A673 (cell line): Measurements from ENCODE around the gene CNPY1. TPM values are rescaled to one million over a fixed set of nuclear protein-coding genes. Genes with fewer than 3 reads are reported as not detected.

ENCODE experiments used
- BruUV-seq: library from RNA; stranded (reverse); fragments of 400-500 nt; replicated peaks from 2 replicates; lab custom pipeline; 2021; lab: Mats Ljungman, UMichigan
- CTCF ChIA-PET: fragments of 300-600 bp; sonication (Branson Sonifier 250); formaldehyde crosslinking; loops from one replicate; lab custom pipeline; 2022; ENCODE audit warnings: antibody characterized with exemption; lab: Charles Lee
- POLR2A ChIA-PET: fragments of 300-600 bp; sonication (Branson Sonifier 250); formaldehyde crosslinking; loops from one replicate; lab custom pipeline; 2022; ENCODE audit warnings: antibody characterized with exemption; ENCODE audit not compliant: low non-redundant PET; lab: Charles Lee
- DNase-seq: peaks from one replicate; pipeline ENCODE4 v3.0.0-alpha.2; 2015; ENCODE audit warnings: low spot score
- H3K27ac ChIP-seq: fragments of 200-600 bp; sonication (generic); 2 replicates; pipeline ENCODE4 v1.5.1; 2016; ENCODE audit warnings: mixed run types, low read depth, mild to moderate bottlenecking, mixed read lengths, antibody characterized with exemption, low read length; ENCODE audit not compliant: poor library complexity, severe bottlenecking
- H3K27me3 ChIP-seq: fragments of 200-600 bp; sonication (generic); replicated peaks from 2 replicates; pipeline ENCODE4 v1.6.1; 2017; ENCODE audit warnings: mixed run types, low read depth, mild to moderate bottlenecking, mixed read lengths, antibody characterized with exemption, low read length; ENCODE audit not compliant: insufficient read depth, poor library complexity
- H3K36me3 ChIP-seq: fragments of 200-600 bp; sonication (generic); 2 replicates; pipeline ENCODE4 v1.6.1; 2016; ENCODE audit warnings: mixed run types, mild to moderate bottlenecking, mixed read lengths, antibody characterized with exemption, low read length; ENCODE audit not compliant: insufficient read depth, poor library complexity, severe bottlenecking
- H3K4me1 ChIP-seq: fragments of 200-600 bp; sonication (generic); 2 replicates; pipeline ENCODE4 v1.6.1; 2017; ENCODE audit warnings: mixed run types, mild to moderate bottlenecking, mixed read lengths, antibody characterized with exemption, low read length; ENCODE audit not compliant: insufficient read depth, poor library complexity, severe bottlenecking
- H3K4me3 ChIP-seq: fragments of 200-600 bp; sonication (generic); 2 replicates; pipeline ENCODE4 v1.5.1; 2016; ENCODE audit warnings: low read depth, mixed run types, mild to moderate bottlenecking, mixed read lengths, low read length; ENCODE audit not compliant: poor library complexity, severe bottlenecking
- H3K9me3 ChIP-seq: fragments of 200-600 bp; sonication (generic); 2 replicates; pipeline ENCODE4 v1.6.1; 2016; ENCODE audit warnings: mixed run types, low read depth, mild to moderate bottlenecking, mixed read lengths, antibody characterized with exemption, low read length; ENCODE audit not compliant: poor library complexity, severe bottlenecking
- CTCF ChIP-seq: fragments of 300-800, 200-600 bp; sonication (generic); conservative IDR thresholded peaks from 2 replicates; pipeline ENCODE4 v1.5.1; 2017; ENCODE audit warnings: low read depth, mild to moderate bottlenecking, antibody characterized with exemption, low read length, moderate library complexity, mixed read lengths
- EZH2 ChIP-seq: fragments of 200-600 bp; sonication (generic); IDR thresholded peaks from 2 replicates; pipeline ENCODE4 v1.6.1; 2017; ENCODE audit warnings: borderline replicate concordance, low read depth, mild to moderate bottlenecking, mixed read lengths, antibody characterized with exemption, low read length; ENCODE audit not compliant: poor library complexity, severe bottlenecking
- intact Hi-C: fragments of 100-400 bp; cut with micrococcal nuclease; formaldehyde crosslinking; loops from one replicate; pipeline ENCODE4 v1.10.0; 2022; ENCODE audit not compliant: unreplicated experiment
- total RNA-seq: library from RNA; stranded (reverse); gene quantifications from 2 replicates; pipeline ENCODE4 v1.2.3, GENCODE V29; 2021

CNPY1 gene
- total RNA-seq, 1 experiment from 2014 or later, result not detected

DNA sequence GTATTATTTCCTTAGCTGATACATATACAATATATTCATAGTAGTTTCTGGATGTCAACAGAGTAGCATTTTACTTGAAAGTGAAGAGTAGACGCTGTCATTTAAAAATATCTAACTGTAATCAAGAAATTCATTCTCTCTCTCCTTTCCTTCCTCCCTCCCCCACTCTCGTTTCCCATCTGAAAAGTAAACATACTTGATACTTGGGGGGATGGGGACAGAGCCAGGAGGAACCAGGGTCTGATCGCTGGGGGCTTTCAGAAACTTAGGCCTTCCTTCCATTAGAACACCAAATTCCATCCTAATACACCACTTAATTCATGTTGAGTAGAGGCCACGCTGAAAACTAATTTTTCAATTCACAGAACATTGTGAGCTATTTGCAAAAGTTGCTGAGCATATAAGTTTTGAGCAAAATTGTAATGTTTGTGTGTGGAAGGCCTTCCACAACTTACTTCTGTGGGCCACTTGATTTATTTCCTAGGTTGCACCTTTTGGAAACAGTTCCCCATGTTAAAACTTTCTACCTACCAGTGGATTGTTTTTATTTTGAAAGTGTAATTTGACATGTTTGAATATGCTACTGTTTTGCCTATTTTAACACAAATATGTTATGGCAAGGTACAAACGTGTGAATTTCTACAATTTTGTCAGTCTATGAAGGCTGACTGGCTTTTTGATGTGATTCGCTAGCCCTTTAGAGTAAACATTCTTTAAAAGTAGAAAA lies 35.2 kb downstream of the CNPY1 start:
- H3K9me3 ChIP-seq, result no peaks in the 10 kb centered on the region
- CTCF ChIA-PET, result interaction anchor here (0.7 kb wide), 1 partner anchor 24 kb away, joined by 4 read pairs; no protein-coding TSS in a partner anchor
- H3K4me1 ChIP-seq, result no peaks in the 10 kb centered on the region
- no peaks in the 10 kb centered on the region for H3K36me3 ChIP-seq
- no TSS peak for BruUV-seq
- POLR2A ChIA-PET, result interaction anchor here (0.6 kb wide), 2 partner anchors 32 to 34 kb away, joined by 7 to 17 read pairs; no protein-coding TSS in a partner anchor
- TF ChIP-seq CTCF, result no peak
- no peak for TF ChIP-seq EZH2
- intact Hi-C loops, result no loop called here
- peaks cover 94% of the 10 kb centered on the region for H3K27me3 ChIP-seq
- no peak overlapping the region for H3K27ac ChIP-seq
- no peak overlapping the region for H3K4me3 ChIP-seq
- no peak for DNase-seq

GRCh38 chr7:155509725-155510551 lies 36.4 kb downstream of the CNPY1 start:
- DNase-seq, result peak; percentile 18
- intact Hi-C loops, result no loop called here
- no peaks in the 10 kb centered on the region for H3K4me1 ChIP-seq
- H3K36me3 ChIP-seq, result no peaks in the 10 kb centered on the region
- BruUV-seq, result no TSS peak
- peak overlapping the region; percentile 37 for H3K4me3 ChIP-seq
- ChIA-PET CTCF (no interaction called here), POLR2A (no interaction called here)
- peaks cover 96% of the 10 kb centered on the region for H3K27me3 ChIP-seq
- no peaks in the 10 kb centered on the region for H3K9me3 ChIP-seq
- H3K27ac ChIP-seq, result no peak overlapping the region
- peak; percentile 85 for TF ChIP-seq EZH2
- 0 out of 2 replicates have a peak, but pooled peaks have one; percentile 15 for TF ChIP-seq CTCF

DNA sequence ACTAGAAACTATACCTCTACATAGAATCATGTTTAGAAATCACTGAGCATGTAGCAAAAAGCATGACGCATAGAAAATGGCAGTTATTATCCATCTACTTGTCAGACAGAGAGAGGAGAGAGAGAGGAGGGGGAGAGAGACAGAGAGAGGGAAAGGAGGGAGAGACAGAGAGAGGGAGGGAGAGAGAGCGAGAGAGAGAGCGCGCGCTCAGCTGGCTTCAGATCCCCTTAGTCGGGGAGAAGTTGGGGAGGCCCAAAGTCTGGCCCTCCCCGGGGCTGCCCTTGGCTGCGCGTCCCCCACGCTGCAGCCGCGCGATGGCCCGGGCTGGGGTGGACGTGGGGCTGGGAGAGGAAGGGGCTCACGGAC lies 37.0 kb downstream of the CNPY1 start:
- H3K4me3 ChIP-seq, result peak overlapping the region; percentile 37
- no peak for TF ChIP-seq EZH2
- no TSS peak for BruUV-seq
- no peak overlapping the region for H3K27ac ChIP-seq
- no peaks in the 10 kb centered on the region for H3K36me3 ChIP-seq
- no peak for DNase-seq
- ChIA-PET POLR2A (no interaction called here), CTCF (no interaction called here)
- H3K27me3 ChIP-seq, result peaks cover 100% of the 10 kb centered on the region
- no peaks in the 10 kb centered on the region for H3K9me3 ChIP-seq
- intact Hi-C loops, result no loop called here
- no peaks in the 10 kb centered on the region for H3K4me1 ChIP-seq
